Loucy (cell line): ENCODE data around the gene CNOT3.

Source experiments
- H2AFZ ChIP-seq: fragments of 200-600 bp; sonication (generic); 2 replicates; pipeline ENCODE4 v1.6.0; 2016; ENCODE audit warnings: antibody characterized with exemption, mild to moderate bottlenecking, low read length, moderate library complexity
- H3F3A ChIP-seq: fragments of 200-600 bp; 2 replicates; pipeline ENCODE4 v1.6.0; 2016; ENCODE audit warnings: antibody characterized with exemption, low read depth, mild to moderate bottlenecking
- H3K27me3 ChIP-seq: fragments of 200-600 bp; sonication (generic); 2 replicates; pipeline ENCODE4 v1.6.1; 2014; ENCODE audit warnings: low read length, mild to moderate bottlenecking; ENCODE audit not compliant: insufficient read depth, poor library complexity, severe bottlenecking
- H3K36me3 ChIP-seq: fragments of 200-600 bp; sonication (generic); 2 replicates; pipeline ENCODE4 v1.6.1; 2016; ENCODE audit warnings: low read length; ENCODE audit not compliant: insufficient read depth
- H3K4me1 ChIP-seq: fragments of 200-600 bp; sonication (generic); 2 replicates; pipeline ENCODE4 v1.5.1; 2014; ENCODE audit warnings: low read length, mild to moderate bottlenecking; ENCODE audit not compliant: insufficient read depth, poor library complexity, severe bottlenecking
- H3K4me2 ChIP-seq: fragments of 200-600 bp; sonication (generic); 2 replicates; pipeline ENCODE4 v1.6.0; 2014; ENCODE audit warnings: antibody characterized with exemption, low read length, low read depth, mild to moderate bottlenecking; ENCODE audit not compliant: poor library complexity, severe bottlenecking
- H3K4me3 ChIP-seq: fragments of 200-600 bp; sonication (generic); 2 replicates; pipeline ENCODE4 v1.5.1; 2014; ENCODE audit warnings: low read length, mild to moderate bottlenecking, mixed read lengths; ENCODE audit not compliant: poor library complexity, severe bottlenecking
- H3K79me2 ChIP-seq: fragments of 200-600 bp; sonication (generic); 2 replicates; pipeline ENCODE4 v1.6.1; 2014; ENCODE audit warnings: low read length; ENCODE audit not compliant: insufficient read depth
- H3K9ac ChIP-seq: fragments of 200-600 bp; sonication (generic); 2 replicates; pipeline ENCODE4 v1.6.0; 2014; ENCODE audit warnings: mild to moderate bottlenecking, low read depth, low read length, moderate library complexity; ENCODE audit not compliant: poor library complexity, severe bottlenecking
- H3K9me2 ChIP-seq: fragments of 200-600 bp; sonication (generic); replicated peaks from 2 replicates; pipeline ENCODE4 v1.6.1; 2016; ENCODE audit warnings: low read depth, low read length, mixed read lengths
- H3K9me3 ChIP-seq: fragments of 200-600 bp; sonication (generic); 2 replicates; pipeline ENCODE4 v1.6.1; 2014; ENCODE audit warnings: mild to moderate bottlenecking, antibody characterized with exemption, low read length, low read depth; ENCODE audit not compliant: insufficient read depth
- H4K20me1 ChIP-seq: fragments of 200-600 bp; sonication (generic); 2 replicates; pipeline ENCODE4 v1.6.0; 2014; ENCODE audit warnings: antibody characterized with exemption, low read length, mild to moderate bottlenecking; ENCODE audit not compliant: insufficient read depth, poor library complexity, severe bottlenecking
- CTCF ChIP-seq: fragments of 200-600 bp; sonication (generic); conservative IDR thresholded peaks from 2 replicates; pipeline ENCODE4 v1.5.1; 2014; ENCODE audit warnings: mild to moderate bottlenecking, antibody characterized with exemption, low read length
- EZH2phosphoT487 ChIP-seq: fragments of 200-600 bp; IDR thresholded peaks from 2 replicates; pipeline ENCODE4 v1.6.1; 2018; ENCODE audit warnings: antibody characterized with exemption, mild to moderate bottlenecking, moderate library complexity, borderline replicate concordance

Gene CNOT3

DNA sequence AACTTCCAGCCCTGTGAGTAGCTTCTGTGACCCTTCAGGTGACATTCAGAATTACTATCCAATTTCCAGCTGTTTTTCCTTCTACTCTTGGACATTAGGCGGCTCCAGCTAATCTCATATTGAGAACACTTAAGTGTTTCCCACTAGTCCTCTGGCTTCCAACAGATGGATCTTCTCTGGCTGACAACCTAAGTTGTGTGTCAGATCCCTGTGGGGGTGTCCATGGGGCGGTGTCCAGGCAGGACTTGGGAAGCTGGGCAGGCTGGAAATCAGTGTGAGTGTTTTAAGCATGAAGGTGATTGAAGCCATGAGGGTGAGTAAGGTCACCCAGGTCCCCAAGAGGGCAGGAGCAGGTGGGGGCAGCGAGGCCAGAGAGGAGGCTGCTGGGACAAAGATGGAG is 10.1 kb downstream of the CNOT3 start:
- H4K20me1 ChIP-seq, result peaks cover 14% of the 10 kb centered on the region
- H3K27me3 ChIP-seq, result no peaks in the 10 kb centered on the region
- H3K4me3 ChIP-seq, result no peak overlapping the region
- no peaks in the 10 kb centered on the region for H3K9me2 ChIP-seq
- H3K4me1 ChIP-seq, result no peaks in the 10 kb centered on the region
- H3K4me2 ChIP-seq, result no peak overlapping the region
- no peaks in the 10 kb centered on the region for H3K9me3 ChIP-seq
- no peak for TF ChIP-seq CTCF
- no peak for TF ChIP-seq EZH2phosphoT487
- H3K36me3 ChIP-seq, result peaks cover 95% of the 10 kb centered on the region; the same call in 1 of the 2 replicates
- no peak overlapping the region for H2AFZ ChIP-seq
- peaks cover 2% of the 10 kb centered on the region; the same call in 1 of the 2 replicates for H3K79me2 ChIP-seq
- no peak overlapping the region for H3K9ac ChIP-seq
- H3F3A ChIP-seq, result no peaks in the 10 kb centered on the region

GRCh38 chr19:54148158-54148557 is 10.6 kb downstream of the CNOT3 start:
- no peak for TF ChIP-seq EZH2phosphoT487
- TF ChIP-seq CTCF, result no peak
- Histone ChIP-seq H2AFZ (no peak overlapping the region), H3K4me3 (no peak overlapping the region), H3K9me2 (no peaks in the 10 kb centered on the region), H3F3A (no peaks in the 10 kb centered on the region), H4K20me1 (peaks cover 10% of the 10 kb centered on the region), H3K79me2 (no peaks in the 10 kb centered on the region), H3K36me3 (peaks cover 95% of the 10 kb centered on the region; the same call in 1 of the 2 replicates), H3K9me3 (no peaks in the 10 kb centered on the region), H3K9ac (no peak overlapping the region), H3K4me2 (no peak overlapping the region), H3K4me1 (no peaks in the 10 kb centered on the region), H3K27me3 (no peaks in the 10 kb centered on the region)

DNA sequence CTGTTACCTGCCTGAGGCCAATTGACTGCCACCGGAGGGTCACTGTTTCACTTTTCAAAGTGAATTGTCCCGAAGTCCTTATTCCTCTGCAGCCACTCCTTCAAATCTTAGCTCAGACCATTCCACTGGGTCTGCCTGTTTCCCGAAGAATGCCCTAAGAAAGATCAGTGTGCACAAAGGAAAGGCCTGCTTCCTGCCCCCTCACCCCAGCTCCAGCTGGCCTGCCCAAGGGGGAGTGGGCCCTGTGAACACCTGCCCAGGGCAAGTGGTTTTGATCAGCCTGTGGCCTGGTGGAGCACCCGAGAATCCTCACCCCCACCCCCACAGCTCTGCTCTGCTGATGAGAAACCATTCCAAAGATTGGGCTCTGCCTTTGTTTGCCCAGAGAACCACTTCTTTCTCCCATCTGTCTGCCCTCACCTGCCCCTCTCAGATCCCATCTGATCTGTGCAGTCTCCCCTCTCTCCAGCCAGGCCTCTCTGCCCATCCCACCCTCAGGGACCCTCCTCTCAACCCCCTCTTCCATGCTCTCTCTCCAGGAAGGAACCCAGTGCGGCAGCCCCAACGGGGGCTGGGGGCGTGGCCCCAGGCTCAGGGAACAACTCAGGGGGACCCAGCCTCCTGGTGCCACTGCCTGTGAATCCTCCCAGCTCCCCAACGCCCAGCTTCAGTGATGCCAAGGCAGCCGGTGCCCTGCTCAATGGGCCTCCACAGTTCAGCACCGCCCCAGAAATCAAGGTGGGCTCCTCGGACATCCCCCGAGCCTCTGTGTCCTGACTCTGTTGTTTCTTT is 11.7 kb downstream of the CNOT3 start:
- no peaks in the 10 kb centered on the region for H3K9me2 ChIP-seq
- H3K4me1 ChIP-seq, result no peaks in the 10 kb centered on the region
- peaks cover 95% of the 10 kb centered on the region; the same call in 1 of the 2 replicates for H3K36me3 ChIP-seq
- H3K27me3 ChIP-seq, result no peaks in the 10 kb centered on the region
- no peak overlapping the region for H3K4me3 ChIP-seq
- H3K9me3 ChIP-seq, result no peaks in the 10 kb centered on the region
- H2AFZ ChIP-seq, result no peak overlapping the region
- peaks cover 4% of the 10 kb centered on the region; the same call in 1 of the 2 replicates for H3F3A ChIP-seq
- no peaks in the 10 kb centered on the region for H3K79me2 ChIP-seq
- H4K20me1 ChIP-seq, result peaks cover 10% of the 10 kb centered on the region
- no peak for TF ChIP-seq EZH2phosphoT487
- no peak for TF ChIP-seq CTCF
- H3K4me2 ChIP-seq, result no peak overlapping the region
- no peak overlapping the region for H3K9ac ChIP-seq
